Parathyroid adenoma (tissue), 2 donors: ENCODE measurements around the gene MLIP.

ENCODE experiments used
- H2AFZ ChIP-seq: fragments of 300-600 bp; sonication (generic); one replicate; pipeline ENCODE4 v1.7.0; 2017; ENCODE audit warnings: antibody characterized with exemption, mild to moderate bottlenecking
- H3K27ac ChIP-seq: fragments of 300-600 bp; sonication (generic); one replicate; pipeline ENCODE4 v1.7.0; 2017
- H3K27me3 ChIP-seq: fragments of 300-600 bp; sonication (generic); one replicate; pipeline ENCODE4 v1.7.0; 2017; ENCODE audit warnings: low read length; ENCODE audit not compliant: control insufficient read depth, insufficient read depth
- H3K36me3 ChIP-seq: fragments of 300-600 bp; sonication (generic); one replicate; pipeline ENCODE4 v1.7.0; 2017; ENCODE audit warnings: low read length; ENCODE audit not compliant: control insufficient read depth, insufficient read depth
- H3K4me1 ChIP-seq: fragments of 300-600 bp; sonication (generic); one replicate; pipeline ENCODE4 v1.7.0; 2017; ENCODE audit warnings: control low read depth
- H3K4me2 ChIP-seq: fragments of 300-600 bp; sonication (generic); one replicate; pipeline ENCODE4 v1.7.0; 2017; ENCODE audit warnings: low read length
- H3K4me3 ChIP-seq: fragments of 300-600 bp; sonication (generic); one replicate; pipeline ENCODE4 v1.7.0; 2017; ENCODE audit warnings: low read depth, low read length
- H3K79me2 ChIP-seq: fragments of 300-600 bp; sonication (generic); one replicate; pipeline ENCODE4 v1.7.0; 2017; ENCODE audit warnings: control low read depth
- H3K9ac ChIP-seq: fragments of 300-600 bp; sonication (generic); one replicate; pipeline ENCODE4 v1.7.0; 2017; ENCODE audit warnings: mild to moderate bottlenecking
- H3K9me3 ChIP-seq: fragments of 300-600 bp; sonication (generic); one replicate; pipeline ENCODE4 v1.7.0; 2017; ENCODE audit warnings: low read length; ENCODE audit not compliant: control insufficient read depth
- CTCF ChIP-seq: fragments of 300-600 bp; sonication (generic); IDR thresholded peaks from one replicate; pipeline ENCODE4 v1.7.0; 2017; ENCODE audit warnings: antibody characterized with exemption, mild to moderate bottlenecking
- donor health status: primary hyperparathyroidism.

The MLIP gene

GRCh38 chr6:54094786-54095185 lies 16.5 kb upstream of the MLIP start:
- no peaks in the 10 kb centered on the region for H3K4me1 ChIP-seq
- no peaks in the 10 kb centered on the region for H3K9me3 ChIP-seq
- H3K4me3 ChIP-seq = no peak overlapping the region
- H3K9ac ChIP-seq = no peak overlapping the region
- H3K27ac ChIP-seq = no peak overlapping the region
- H3K36me3 ChIP-seq = no peaks in the 10 kb centered on the region
- H3K27me3 ChIP-seq = no peaks in the 10 kb centered on the region
- no peak overlapping the region for H3K4me2 ChIP-seq
- no peak for TF ChIP-seq CTCF
- H3K79me2 ChIP-seq = no peaks in the 10 kb centered on the region
- H2AFZ ChIP-seq = no peak overlapping the region

- no peak overlapping the region for H2AFZ ChIP-seq
- H3K27me3 ChIP-seq = no peaks in the 10 kb centered on the region
- no peaks in the 10 kb centered on the region for H3K79me2 ChIP-seq
- TF ChIP-seq CTCF = no peak
- no peak overlapping the region for H3K9ac ChIP-seq
- H3K36me3 ChIP-seq = no peaks in the 10 kb centered on the region
- no peak overlapping the region for H3K4me2 ChIP-seq
- no peak overlapping the region for H3K27ac ChIP-seq
- no peaks in the 10 kb centered on the region for H3K4me1 ChIP-seq
- no peaks in the 10 kb centered on the region for H3K9me3 ChIP-seq
- H3K4me3 ChIP-seq = no peak overlapping the region
These were observed 15.5 kb upstream of the MLIP start for GRCh38 chr6:54095723-54096122.

GRCh38 chr6:54096811-54097210 lies 14.4 kb upstream of the MLIP start:
- Histone ChIP-seq H3K27ac (no peak overlapping the region), H3K79me2 (no peaks in the 10 kb centered on the region), H3K4me1 (no peaks in the 10 kb centered on the region), H2AFZ (no peak overlapping the region), H3K9ac (no peak overlapping the region), H3K27me3 (no peaks in the 10 kb centered on the region), H3K36me3 (no peaks in the 10 kb centered on the region), H3K4me2 (no peak overlapping the region), H3K9me3 (no peaks in the 10 kb centered on the region), H3K4me3 (no peak overlapping the region)
- no peak for TF ChIP-seq CTCF

GRCh38 chr6:54097753-54098152 lies 13.5 kb upstream of the MLIP start:
- Histone ChIP-seq H2AFZ (no peak overlapping the region), H3K36me3 (no peaks in the 10 kb centered on the region), H3K9ac (no peak overlapping the region), H3K4me3 (no peak overlapping the region), H3K9me3 (no peaks in the 10 kb centered on the region), H3K27ac (no peak overlapping the region), H3K4me2 (no peak overlapping the region), H3K4me1 (no peaks in the 10 kb centered on the region), H3K27me3 (no peaks in the 10 kb centered on the region), H3K79me2 (no peaks in the 10 kb centered on the region)
- TF ChIP-seq CTCF = no peak

GRCh38 chr6:54098450-54099044 lies 12.7 kb upstream of the MLIP start:
- H3K79me2 ChIP-seq = no peaks in the 10 kb centered on the region
- no peak overlapping the region for H3K9ac ChIP-seq
- no peak overlapping the region for H3K4me3 ChIP-seq
- H3K27ac ChIP-seq = no peak overlapping the region
- no peak for TF ChIP-seq CTCF
- no peaks in the 10 kb centered on the region for H3K36me3 ChIP-seq
- H3K4me1 ChIP-seq = no peaks in the 10 kb centered on the region
- H2AFZ ChIP-seq = no peak overlapping the region
- no peaks in the 10 kb centered on the region for H3K27me3 ChIP-seq
- H3K9me3 ChIP-seq = no peaks in the 10 kb centered on the region
- no peak overlapping the region for H3K4me2 ChIP-seq
